ENCODE results near the gene C2CD4A.

DNA sequence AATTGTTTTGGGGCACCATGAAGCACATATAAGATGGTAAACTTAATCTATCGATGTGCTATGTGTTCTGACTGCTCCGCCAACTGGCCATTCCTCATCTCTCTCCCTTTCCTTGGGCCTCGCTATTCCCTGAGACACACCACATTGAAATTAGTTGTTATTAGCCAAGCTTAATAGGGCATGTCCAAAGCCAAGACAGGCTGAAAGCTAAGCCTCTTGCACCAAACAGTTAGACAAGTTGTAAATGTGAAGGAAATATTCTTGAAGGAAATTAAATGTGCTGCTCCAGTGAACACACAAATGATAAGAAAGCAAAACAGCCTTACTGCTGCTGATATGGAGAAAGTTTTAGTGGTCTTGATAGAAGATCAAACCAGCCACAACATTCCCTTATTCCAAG, 39.3 kb downstream of the C2CD4A start:
- TF ChIP-seq, protein P1, sequence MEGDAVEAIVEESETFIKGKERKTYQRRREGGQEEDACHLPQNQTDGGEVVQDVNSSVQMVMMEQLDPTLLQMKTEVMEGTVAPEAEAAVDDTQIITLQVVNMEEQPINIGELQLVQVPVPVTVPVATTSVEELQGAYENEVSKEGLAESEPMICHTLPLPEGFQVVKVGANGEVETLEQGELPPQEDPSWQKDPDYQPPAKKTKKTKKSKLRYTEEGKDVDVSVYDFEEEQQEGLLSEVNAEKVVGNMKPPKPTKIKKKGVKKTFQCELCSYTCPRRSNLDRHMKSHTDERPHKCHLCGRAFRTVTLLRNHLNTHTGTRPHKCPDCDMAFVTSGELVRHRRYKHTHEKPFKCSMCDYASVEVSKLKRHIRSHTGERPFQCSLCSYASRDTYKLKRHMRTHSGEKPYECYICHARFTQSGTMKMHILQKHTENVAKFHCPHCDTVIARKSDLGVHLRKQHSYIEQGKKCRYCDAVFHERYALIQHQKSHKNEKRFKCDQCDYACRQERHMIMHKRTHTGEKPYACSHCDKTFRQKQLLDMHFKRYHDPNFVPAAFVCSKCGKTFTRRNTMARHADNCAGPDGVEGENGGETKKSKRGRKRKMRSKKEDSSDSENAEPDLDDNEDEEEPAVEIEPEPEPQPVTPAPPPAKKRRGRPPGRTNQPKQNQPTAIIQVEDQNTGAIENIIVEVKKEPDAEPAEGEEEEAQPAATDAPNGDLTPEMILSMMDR (IDR thresholded peaks at IDR 0.05; ENCODE audit: low read length) = no peak
- TF ChIP-seq EZH2 (optimal IDR thresholded peaks at IDR 0.05; ENCODE audit: low read depth, low read length) = no peak

Measured in MM.1S (cell line).